ENCODE data around the gene HBD. TPM values are rescaled to one million over a fixed set of nuclear protein-coding genes. Genes with fewer than 3 reads are reported as not detected.
A peak's percentile ranks its signal among the peaks of the same experiment; 100 is the strongest.

HBD gene
- total RNA-seq, 1 experiment from 2014 or later, result not detected

- no peak overlapping the region for H3K4me3 ChIP-seq (ENCODE audit: low read depth in 2 of 2, low read length in 2 of 2)
- no peak overlapping the region for H3K27ac ChIP-seq (ENCODE audit: low read length)
- CTCF ChIA-PET, result no interaction called here
- no TSS peak for BruUV-seq (replicated peaks)
- no peaks in the 10 kb centered on the region for H3K9me3 ChIP-seq (ENCODE audit: control insufficient read depth, insufficient read depth, low read depth, low read length)
- no peaks in the 10 kb centered on the region for H3K4me1 ChIP-seq (ENCODE audit: control insufficient read depth, insufficient read depth, low read length)
- POLR2A ChIA-PET, result no interaction called here
- no peaks in the 10 kb centered on the region for H3K36me3 ChIP-seq (ENCODE audit: control insufficient read depth, insufficient read depth, low read length)
- DNase-seq (ENCODE audit: low read depth, low spot score) (no peak), ATAC-seq (no peak)
- intact Hi-C loops (cut with micrococcal nuclease; ENCODE audit: unreplicated experiment), result no loop called here
- in situ Hi-C loops (cut with HindIII; ENCODE audit: low pct_unique_long_range_greater_than_20kb, low sequenced_read_pairs), result no loop called here
- no peak for TF ChIP-seq TCF7L2 (IDR thresholded peaks at IDR 0.05; ENCODE audit: low read depth, low read length)
- TF ChIP-seq REST (IDR thresholded peaks at IDR 0.05; ENCODE audit: insufficient read depth in 1 of 2, low read depth in 2 of 2, low read length in 1 of 2), result no peak
- H3K27me3 ChIP-seq (ENCODE audit: control insufficient read depth, insufficient read depth, low read length), result no peaks in the 10 kb centered on the region
Observed at GRCh38 chr11:5227681-5228080, 6.6 kb downstream of the HBD start.

GRCh38 chr11:5226732-5227310 lies 7.5 kb downstream of the HBD start, which contains the start of gene HBB:
Gene HBB (minus strand): TSS chr11:5227071. CDS start chr11:5227021, 50 bp downstream.
- Histone ChIP-seq H3K27ac (ENCODE audit: low read length) (no peak within 1 kb of the TSS), H3K36me3 (ENCODE audit: control insufficient read depth, insufficient read depth, low read length) (no peaks in the 10 kb centered on the region), H3K9me3 (ENCODE audit: control insufficient read depth, insufficient read depth, low read depth, low read length) (no peaks in the 10 kb centered on the region), H3K27me3 (ENCODE audit: control insufficient read depth, insufficient read depth, low read length) (no peaks in the 10 kb centered on the region), H3K4me3 (ENCODE audit: low read depth in 2 of 2, low read length in 2 of 2) (no peak within 1 kb of the TSS), H3K4me1 (ENCODE audit: control insufficient read depth, insufficient read depth, low read length) (no peaks in the 10 kb centered on the region)
- ATAC-seq (peak; percentile 38; the same call in 1 of the 2 replicates), DNase-seq (ENCODE audit: low read depth, low spot score) (no peak)
- POLR2A ChIA-PET, result no interaction called here
- in situ Hi-C loops (cut with HindIII; ENCODE audit: low pct_unique_long_range_greater_than_20kb, low sequenced_read_pairs) (no loop called here), intact Hi-C loops (cut with micrococcal nuclease; ENCODE audit: unreplicated experiment) (no loop called here)
- CTCF ChIA-PET, result no interaction called here
- no TSS peak for BruUV-seq (replicated peaks)
- TF ChIP-seq POLR2AphosphoS5 (IDR thresholded peaks at IDR 0.05; ENCODE audit: low read depth, low read length) (no peak), SIN3A (IDR thresholded peaks at IDR 0.05; ENCODE audit: borderline replicate concordance, insufficient read depth, low read depth, low read length) (no peak), CTCF (IDR thresholded peaks at IDR 0.05) (no peak), TCF7L2 (IDR thresholded peaks at IDR 0.05; ENCODE audit: low read depth, low read length) (no peak), REST (IDR thresholded peaks at IDR 0.05; ENCODE audit: insufficient read depth in 1 of 2, low read depth in 2 of 2, low read length in 1 of 2) (no peak)
